Heart right ventricle (tissue), 16 donors: ENCODE measurements around the gene KCTD8. TPM values are rescaled to one million over a fixed set of nuclear protein-coding genes. Genes with fewer than 3 reads are reported as not detected.

Source experiments
- ATAC-seq, 8 donors: fragments of 200-7000 bp; cut with Tn5 transposase; one replicate each; pipeline ENCODE4 v1.9.1; 2020; ENCODE audit warnings: mild to moderate bottlenecking in 8 of 8, moderate library complexity in 8 of 8, moderate number of reproducible peaks in 1 of 8
- DNase-seq, 2 donors: peaks; one replicate each; pipeline ENCODE4 v3.0.0-alpha.2; 2020
- H3K27ac ChIP-seq, 10 donors: fragments of 200-600 bp; sonication (generic) in 2 of 10; one replicate each; pipeline versions ENCODE4 v1.5.0 to v1.8.0; 2020 to 2022; ENCODE audit warnings: mild to moderate bottlenecking in 3 of 10
- H3K27me3 ChIP-seq, 7 donors: fragments of 200-600 bp; one replicate each; pipeline ENCODE4 v1.8.0; 2021 to 2022; ENCODE audit warnings: mild to moderate bottlenecking in 2 of 7
- H3K36me3 ChIP-seq, 9 donors: fragments of 200-600 bp; sonication (generic) in 1 of 9; one replicate each; pipeline versions ENCODE4 v1.5.0 to v1.8.0; 2020 to 2022; ENCODE audit warnings: mild to moderate bottlenecking in 2 of 9
- H3K4me1 ChIP-seq, 9 donors: fragments of 200-600 bp; sonication (generic) in 1 of 9; one replicate each; pipeline versions ENCODE4 v1.5.0 to v1.8.0; 2020 to 2022; ENCODE audit warnings: mild to moderate bottlenecking in 4 of 9
- H3K4me3 ChIP-seq, 10 donors: fragments of 200-600 bp; sonication (generic) in 2 of 10; one replicate each; pipeline versions ENCODE4 v1.5.0 to v1.8.0; 2020 to 2022; ENCODE audit warnings: mild to moderate bottlenecking in 7 of 10, moderate library complexity in 2 of 10
- H3K9me3 ChIP-seq, 11 donors: fragments of 200-600 bp in 10 of 11; sonication (generic) in 2 of 11; one replicate each; pipeline versions ENCODE4 v1.5.0 to v1.8.0; 2013 to 2022; ENCODE audit warnings: mild to moderate bottlenecking in 2 of 11, control low read depth in 1 of 11, moderate library complexity in 1 of 11
- WGBS, 2 donors: extraction: QIAGEN DNeasy Blood & Tissue Kit; methylation state at CpG; one replicate each; pipeline ENCODE4 v1.1.7; 2013; ENCODE audit warnings: inconsistent platforms in 1 of 2; 5-methylcytosine and 5-hydroxymethylcytosine counted together
- intact Hi-C, 10 donors: fragments of 100-400 bp; cut with DNase I; formaldehyde crosslinking; loops; one replicate each; pipeline versions ENCODE4 v1.11.1 to v1.14.2; 2022
- polyA plus RNA-seq, 2 donors: library from polyadenylated mRNA; stranded (reverse); fragments of 200-250 nt; gene quantifications; one replicate each; pipeline ENCODE4 v1.2.3, GENCODE V29; 2013
- total RNA-seq, 10 donors: library from RNA; stranded (reverse); fragmentation: NEBNext Ultra II Directional in 3 of 10; extraction: Animal tissue kit (Norgen Biotek cat#: 25700) in 3 of 10; gene quantifications; one replicate each; pipeline versions ENCODE4 v1.2.1 to v1.2.4, GENCODE V29; 2021 to 2023
- TF ChIP-seq, protein P1 (sequence below), 9 donors: fragments of 200-600 bp; sonication (generic) in 2 of 9; IDR thresholded peaks; one replicate each; pipeline versions ENCODE4 v1.5.0 to v1.8.0; 2021 to 2022; ENCODE audit warnings: antibody characterized with exemption in 9 of 9, mild to moderate bottlenecking in 5 of 9, moderate library complexity in 1 of 9
- donor health status: Arrhythmogenic right ventricular cardiomyopathy.
- donor health status: ischemic (EF 13 %, LVEDD 7.1; RV severe dilation, severe dysfunction).
- donor health status: healthy with polysubstance abuse.
- donor health status: DM: no; HTN: yes; CAD: no.
- donor health status: DM: no; HTN: no; CAD: no.
- donor health status: ischemic (EF 25% LVEDD 6.9; RV normal size, moderate dysfunction).
- donor health status: ischemic (EF 25% LVEDD 5.7; RV mildly dilated, moderate dysfunction).
- donor health status: healthy.
- donor health status: DM: yes; HTN: yes; CAD: no.
- donor health status: Ischemic cardiomyopathy.
- donor health status: ischemic (EF 35%, LVEDD 5.7; RV mildly dilated, moderate dysfunction).
- donor health status: nonischemic (EF 11% LVEDD 7.7; RV severe dilation, severe dysfunction).
- donor health status: DM: yes; HTN: yes; CAD: no.
- donor health status: PGD.
- donor health status: ischemic (EF 29% LVEDD 5.4; RV normal size, mild dysfunction).
- donor health status: nonischemic (EF 23%, LVEDD 6.1; RV moderate dilation, normal function).

The KCTD8 gene
- total and polyA plus RNA-seq, 12 donors = 0.03 to 0.39 (median 0.16) TPM; not detected in 4

DNA sequence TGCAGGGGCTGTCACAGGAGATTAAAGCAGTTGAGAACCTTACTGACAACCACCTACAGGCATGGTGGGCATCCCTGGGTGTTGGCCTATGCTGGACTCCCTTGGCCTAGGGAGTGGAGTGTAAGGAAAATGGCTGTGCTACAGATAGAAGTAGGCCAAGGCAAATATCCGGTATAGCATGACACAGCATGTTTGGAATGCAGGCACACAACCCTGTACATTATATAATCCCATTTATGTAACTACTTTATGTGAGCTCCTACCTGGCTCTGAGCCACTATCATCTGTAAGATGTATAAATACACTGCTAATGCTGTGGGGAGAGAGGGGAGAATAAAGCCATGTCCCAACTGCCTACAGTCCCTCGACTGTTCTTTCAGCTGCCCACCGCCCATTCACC, 38.7 kb upstream of the KCTD8 start:
- Histone ChIP-seq H3K4me3 (no peak overlapping the region), H3K4me1 (no peaks in the 10 kb centered on the region), H3K9me3 (peaks cover 0 to 14% (median 0%) of the 10 kb centered on the region in 11 donors), H3K27ac (no peak overlapping the region), H3K27me3 (no peaks in the 10 kb centered on the region), H3K36me3 (no peaks in the 10 kb centered on the region)
- ATAC-seq (no peak), DNase-seq (no peak)
- intact Hi-C loops = no loop called here
- TF ChIP-seq, protein P1, sequence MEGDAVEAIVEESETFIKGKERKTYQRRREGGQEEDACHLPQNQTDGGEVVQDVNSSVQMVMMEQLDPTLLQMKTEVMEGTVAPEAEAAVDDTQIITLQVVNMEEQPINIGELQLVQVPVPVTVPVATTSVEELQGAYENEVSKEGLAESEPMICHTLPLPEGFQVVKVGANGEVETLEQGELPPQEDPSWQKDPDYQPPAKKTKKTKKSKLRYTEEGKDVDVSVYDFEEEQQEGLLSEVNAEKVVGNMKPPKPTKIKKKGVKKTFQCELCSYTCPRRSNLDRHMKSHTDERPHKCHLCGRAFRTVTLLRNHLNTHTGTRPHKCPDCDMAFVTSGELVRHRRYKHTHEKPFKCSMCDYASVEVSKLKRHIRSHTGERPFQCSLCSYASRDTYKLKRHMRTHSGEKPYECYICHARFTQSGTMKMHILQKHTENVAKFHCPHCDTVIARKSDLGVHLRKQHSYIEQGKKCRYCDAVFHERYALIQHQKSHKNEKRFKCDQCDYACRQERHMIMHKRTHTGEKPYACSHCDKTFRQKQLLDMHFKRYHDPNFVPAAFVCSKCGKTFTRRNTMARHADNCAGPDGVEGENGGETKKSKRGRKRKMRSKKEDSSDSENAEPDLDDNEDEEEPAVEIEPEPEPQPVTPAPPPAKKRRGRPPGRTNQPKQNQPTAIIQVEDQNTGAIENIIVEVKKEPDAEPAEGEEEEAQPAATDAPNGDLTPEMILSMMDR (IDR thresholded peaks at IDR 0.05) = no peak
- WGBS, 2 donors = 54 to 83% methylated on average over 3 of the region's 3 CpGs

DNA sequence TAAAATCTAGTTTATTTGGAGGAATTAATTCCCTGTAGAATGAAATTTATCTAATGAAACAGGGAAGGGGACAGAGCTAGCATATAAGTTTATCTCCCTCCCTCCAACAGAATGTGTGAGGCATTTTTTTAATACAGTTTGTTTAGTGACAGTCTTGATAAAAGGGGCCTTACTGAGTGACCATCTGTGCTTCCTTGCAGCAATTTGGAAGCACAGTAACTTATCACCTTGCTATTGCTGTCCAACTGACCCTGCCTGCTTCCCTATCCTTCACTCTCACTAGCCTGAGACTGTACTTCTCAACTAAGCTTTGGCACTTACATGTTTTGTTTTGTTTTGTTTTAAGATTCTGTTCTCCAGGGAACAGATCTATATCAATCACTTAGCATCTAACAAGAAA, 31.1 kb upstream of the KCTD8 start:
- Histone ChIP-seq H3K9me3 (peaks cover 0 to 28% (median 5%) of the 10 kb centered on the region in 11 donors), H3K4me3 (no peak overlapping the region), H3K36me3 (no peaks in the 10 kb centered on the region), H3K27ac (no peak overlapping the region), H3K4me1 (no peaks in the 10 kb centered on the region), H3K27me3 (no peaks in the 10 kb centered on the region)
- ATAC-seq = no peak
- intact Hi-C loops = loop anchor here in 1 of 10 donors (1.0 kb wide), 1 partner anchor 31 kb away; no protein-coding TSS in a partner anchor
- no peak for DNase-seq
- TF ChIP-seq, protein P1 (IDR thresholded peaks at IDR 0.05) = no peak

DNA sequence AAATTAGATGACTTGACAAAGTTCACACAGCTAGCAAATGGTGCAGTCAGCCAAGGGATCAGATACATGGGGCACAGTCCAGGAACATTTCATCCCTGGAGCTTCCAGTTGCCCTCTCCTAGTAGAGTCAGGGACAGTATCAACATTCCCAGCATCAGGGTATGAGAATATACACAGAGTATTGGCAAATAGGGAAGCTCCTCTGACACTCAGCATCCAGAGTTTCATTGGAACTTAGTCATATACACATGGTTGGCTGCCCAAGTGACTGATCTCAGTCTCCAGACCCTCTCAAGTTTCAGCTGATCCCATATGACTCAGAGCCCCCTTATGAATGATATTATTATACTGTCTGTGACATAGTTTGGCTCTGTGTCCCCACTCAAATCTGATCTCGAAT, 13.7 kb upstream of the KCTD8 start:
- no peaks in the 10 kb centered on the region for H3K4me1 ChIP-seq
- no peak overlapping the region for H3K27ac ChIP-seq
- peaks cover 0 to 17% (median 2%) of the 10 kb centered on the region in 11 donors for H3K9me3 ChIP-seq
- H3K4me3 ChIP-seq = no peak overlapping the region
- no peak for ATAC-seq
- intact Hi-C loops = no loop called here
- H3K27me3 ChIP-seq = no peaks in the 10 kb centered on the region
- WGBS, 2 donors = 41 to 53% methylated on average over 1 of the region's 1 CpG
- DNase-seq = no peak
- TF ChIP-seq, protein P1 (IDR thresholded peaks at IDR 0.05) = no peak
- H3K36me3 ChIP-seq = no peaks in the 10 kb centered on the region

DNA sequence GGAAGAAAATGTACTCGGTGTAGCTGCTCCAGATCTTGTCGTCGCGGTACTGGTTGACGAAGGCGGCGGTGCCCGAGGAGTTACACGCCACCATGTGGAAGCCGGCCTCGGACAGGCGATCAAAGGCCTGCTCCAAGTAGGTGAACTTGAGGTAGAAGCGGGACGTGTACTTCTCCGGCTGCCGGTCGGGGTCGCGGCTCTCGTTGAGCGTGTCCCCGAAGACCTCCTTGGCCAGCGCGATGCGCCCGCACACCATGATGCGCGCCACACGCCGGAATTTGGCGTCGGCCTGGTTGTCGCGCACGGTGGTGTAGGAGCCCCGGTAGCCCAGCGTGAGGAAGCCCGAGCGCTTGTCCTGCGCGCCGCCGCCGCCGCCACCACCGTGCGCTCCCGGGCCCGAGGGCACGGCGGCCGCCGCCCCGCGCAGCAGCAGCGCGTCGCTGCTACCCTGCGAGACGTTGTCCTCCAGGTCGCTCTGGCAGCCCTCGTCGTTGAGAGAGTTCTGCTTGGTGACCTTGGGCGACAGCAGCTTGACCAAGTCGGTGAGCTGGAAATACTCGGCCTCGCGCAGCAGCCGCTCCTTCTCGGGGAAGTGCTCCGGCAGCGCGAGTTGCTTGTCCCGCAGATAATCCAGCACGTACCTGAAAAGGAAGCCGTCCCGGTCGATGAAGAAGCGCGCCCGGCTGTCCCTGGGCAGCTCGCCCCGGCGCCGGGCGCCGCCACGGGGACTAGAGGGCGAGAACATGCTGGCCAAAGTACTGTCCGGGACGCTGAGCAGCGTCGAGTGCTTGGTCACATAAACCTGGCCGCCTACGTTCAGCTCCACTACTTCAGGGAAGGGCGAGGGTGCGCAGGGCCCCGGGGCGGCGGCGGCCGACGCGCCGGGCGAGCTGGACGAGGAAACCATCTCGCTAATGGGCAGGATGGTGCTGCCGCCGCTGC, 775 bp downstream of the KCTD8 start:
- peaks cover 10 to 88% (median 71%) of the 10 kb centered on the region in 7 donors for H3K27me3 ChIP-seq

More for the DNA sequence above, 775 bp downstream of the KCTD8 start:
- no peaks in the 10 kb centered on the region for H3K36me3 ChIP-seq
- intact Hi-C loops = loop anchor here in 1 of 10 donors (10.0 kb wide), 1 partner anchor 177 kb away; no protein-coding TSS in a partner anchor
- DNase-seq (peak; percentile 10 to 15), ATAC-seq (peak; percentile 12 to 54 (median 19))
- TF ChIP-seq, protein P1 (IDR thresholded peaks at IDR 0.05) = no peak
- peaks cover 2 to 26% (median 19%) of the 10 kb centered on the region in 9 donors for H3K4me1 ChIP-seq
- peak overlapping the region in 7 of 10 donors; percentile 26 to 77 (median 54) for H3K27ac ChIP-seq
- no peaks in the 10 kb centered on the region for H3K9me3 ChIP-seq
- WGBS, 2 donors = 1% methylated on average over 107 to 110 of the region's 110 CpGs
- peak overlapping the region; percentile 38 to 58 (median 52) for H3K4me3 ChIP-seq
